A172 (cell line): ENCODE data around the gene MMP15. TPM values are rescaled to one million over a fixed set of nuclear protein-coding genes. Genes with fewer than 3 reads are reported as not detected.
A peak's percentile ranks its signal among the peaks of the same experiment; 100 is the strongest.

Experiments
- DNase-seq: peaks from one replicate; pipeline ENCODE4 v3.0.0-alpha.2; 2015; ENCODE audit warnings: low spot score
- total RNA-seq: library from RNA; depleted of rRNA; stranded (reverse); fragments of >200 nt; shearing (Covaris generic); gene quantifications from 2 replicates; pipeline ENCODE4 v1.2.3, GENCODE V29; 2014

Gene MMP15
- total RNA-seq, 1 experiment from 2014 or later, result 6.4 TPM

DNA sequence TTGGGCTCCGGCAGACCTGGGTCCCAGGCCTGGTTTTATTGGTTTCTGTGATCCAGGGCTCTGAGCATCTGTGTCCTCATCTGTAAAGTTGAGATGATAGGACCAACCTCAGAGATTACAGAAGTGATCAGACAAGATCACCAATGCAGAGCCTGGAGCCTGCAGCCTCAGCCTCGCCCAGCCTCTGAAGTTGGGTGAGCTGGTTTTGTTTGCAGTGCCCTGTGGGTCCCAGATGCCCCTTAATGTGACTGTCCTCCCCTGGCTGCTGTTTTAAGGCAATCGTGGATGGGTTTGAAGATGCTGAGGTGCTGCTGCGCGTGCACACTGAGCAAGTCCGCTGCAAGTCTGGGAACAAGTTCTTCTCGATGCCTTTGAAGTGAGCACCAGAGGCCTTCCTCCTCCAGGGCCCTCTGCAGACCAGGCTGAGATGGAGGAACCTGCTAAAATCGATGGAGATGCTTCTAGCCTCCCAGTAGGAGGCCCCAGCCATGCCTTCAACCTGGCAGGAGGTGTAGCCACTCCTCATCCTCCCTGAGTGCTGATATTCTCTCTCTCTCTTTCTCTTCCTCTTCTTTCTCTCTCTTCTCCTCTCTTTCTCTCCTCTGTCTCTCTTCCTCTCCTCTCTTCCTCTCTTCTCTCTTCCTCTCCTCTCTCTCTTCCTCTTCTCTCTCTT is 5.6 kb upstream of the MMP15 start:
- DNase-seq, result no peak

DNA sequence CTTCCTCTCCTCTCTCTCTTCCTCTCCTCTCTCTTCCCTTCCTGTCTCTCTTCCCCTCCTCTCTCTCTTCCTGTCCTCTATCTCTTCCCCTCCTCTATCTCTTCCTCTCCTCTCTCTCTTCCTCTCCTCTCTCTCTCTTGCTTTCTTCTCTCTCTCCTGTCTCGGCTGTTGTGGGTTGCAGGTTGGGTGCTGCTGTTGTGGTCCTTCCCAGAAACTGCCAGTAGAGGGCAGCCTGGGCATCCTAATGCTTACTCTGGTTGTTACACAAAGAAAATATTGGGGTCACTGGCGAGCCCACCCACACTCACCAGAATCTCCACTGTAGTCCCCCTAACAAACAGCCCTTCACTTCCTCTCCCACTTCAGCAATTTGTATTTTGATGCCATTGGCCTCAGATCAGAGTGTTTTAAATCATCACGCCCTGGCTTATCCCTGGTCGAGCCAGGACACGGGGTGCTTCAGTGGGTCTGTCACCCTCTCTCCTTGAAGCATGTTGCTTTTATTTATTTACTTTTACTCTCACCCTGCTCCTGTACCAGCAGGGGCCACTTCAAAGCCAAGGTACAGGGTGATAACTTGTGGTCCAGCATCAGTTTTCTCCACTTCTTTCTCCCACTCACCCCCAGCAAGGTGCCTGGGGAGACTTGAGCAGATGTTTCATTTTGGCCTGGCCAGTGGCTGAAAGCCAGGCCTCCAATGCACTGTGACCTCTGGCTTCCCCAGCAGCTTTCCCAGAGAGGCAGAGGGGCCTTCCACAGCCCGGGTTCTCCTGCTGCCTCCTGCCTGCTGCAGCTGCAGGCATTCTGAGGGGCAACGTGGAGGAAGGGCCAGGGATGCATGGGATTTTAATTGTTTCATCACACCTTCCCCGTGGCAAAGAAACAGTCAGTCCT is 4.7 kb upstream of the MMP15 start:
- peak; percentile 43 for DNase-seq

DNA sequence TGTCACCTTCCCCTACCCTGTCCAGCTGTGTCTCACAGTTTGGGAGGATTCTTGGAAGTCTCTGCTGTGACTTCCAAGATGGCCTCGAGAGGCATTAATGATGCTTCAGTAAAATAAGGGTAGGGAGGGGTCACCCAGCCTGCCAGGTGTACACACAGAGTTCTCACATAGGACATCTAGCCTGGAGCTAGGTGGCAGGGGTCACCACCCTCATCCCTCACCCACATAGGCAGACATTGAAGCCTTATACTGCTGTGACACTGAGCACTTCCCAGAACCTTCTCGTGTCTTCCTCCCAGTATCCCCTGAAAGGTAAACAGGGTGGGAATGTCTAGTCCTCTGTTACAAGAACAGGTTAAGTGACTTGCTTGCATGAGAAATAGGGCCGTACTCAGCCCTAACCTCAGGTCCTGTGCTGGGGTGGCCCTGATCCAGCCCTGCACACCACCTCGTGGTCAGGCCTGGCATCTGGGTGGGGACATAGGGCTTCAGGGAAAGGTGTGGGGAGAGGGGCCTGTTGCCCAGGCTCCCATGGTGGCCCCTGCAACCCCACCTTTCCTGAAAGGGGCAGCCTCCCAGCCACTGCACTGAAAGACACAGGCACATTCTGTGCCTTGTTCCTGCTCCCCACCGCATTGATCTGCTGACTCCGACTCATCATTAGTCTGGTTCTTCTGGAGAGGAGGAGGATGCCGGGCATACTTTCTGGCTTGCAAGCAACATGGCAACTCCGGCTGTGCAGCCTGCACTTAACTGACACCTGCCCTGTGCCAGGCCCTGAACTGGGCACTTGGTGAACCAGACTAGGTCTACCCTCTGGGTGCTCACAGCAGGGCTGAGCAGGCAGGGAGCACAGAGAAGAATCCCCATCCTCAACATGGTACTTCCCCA is 3.6 kb upstream of the MMP15 start:
- DNase-seq, result peak; percentile 36

DNA sequence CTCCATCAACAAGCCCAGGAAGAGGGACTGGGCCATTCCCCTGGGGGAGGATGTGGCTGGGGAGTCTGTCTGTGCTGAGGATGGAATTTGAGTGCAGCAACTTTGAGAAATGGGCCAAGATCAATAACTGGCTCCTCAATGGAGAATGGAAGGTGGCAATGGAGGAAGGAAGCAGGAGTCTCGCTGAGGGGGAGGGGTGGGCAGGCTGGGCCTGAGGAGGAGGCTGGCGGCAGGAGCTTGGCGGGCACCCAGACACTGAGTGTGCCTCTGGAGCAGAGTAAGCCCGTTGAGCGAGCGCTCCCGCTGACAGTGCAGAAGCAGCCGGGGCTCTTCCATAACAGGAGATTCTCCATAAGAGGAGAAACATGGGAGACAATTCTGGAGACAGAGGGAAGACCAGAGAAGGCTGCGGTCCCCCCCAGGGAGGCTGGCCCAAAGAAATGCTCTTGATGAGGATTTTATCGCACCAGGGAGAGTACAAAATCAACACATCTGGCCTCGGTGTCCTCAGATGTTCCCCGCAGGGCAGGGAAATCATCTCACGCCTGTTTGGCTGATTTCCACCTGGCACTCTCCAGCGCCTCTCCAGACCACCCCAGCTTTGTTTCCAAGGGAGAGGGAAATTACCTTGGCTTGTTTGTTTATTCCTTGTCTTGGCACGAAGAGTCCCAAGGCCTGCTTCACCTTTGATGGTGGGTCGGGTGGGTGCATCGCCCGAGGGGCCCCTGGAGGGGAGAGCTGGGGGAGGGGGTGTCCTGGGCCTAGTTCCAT is 2.8 kb upstream of the MMP15 start:
- peak; percentile 58 for DNase-seq

DNA sequence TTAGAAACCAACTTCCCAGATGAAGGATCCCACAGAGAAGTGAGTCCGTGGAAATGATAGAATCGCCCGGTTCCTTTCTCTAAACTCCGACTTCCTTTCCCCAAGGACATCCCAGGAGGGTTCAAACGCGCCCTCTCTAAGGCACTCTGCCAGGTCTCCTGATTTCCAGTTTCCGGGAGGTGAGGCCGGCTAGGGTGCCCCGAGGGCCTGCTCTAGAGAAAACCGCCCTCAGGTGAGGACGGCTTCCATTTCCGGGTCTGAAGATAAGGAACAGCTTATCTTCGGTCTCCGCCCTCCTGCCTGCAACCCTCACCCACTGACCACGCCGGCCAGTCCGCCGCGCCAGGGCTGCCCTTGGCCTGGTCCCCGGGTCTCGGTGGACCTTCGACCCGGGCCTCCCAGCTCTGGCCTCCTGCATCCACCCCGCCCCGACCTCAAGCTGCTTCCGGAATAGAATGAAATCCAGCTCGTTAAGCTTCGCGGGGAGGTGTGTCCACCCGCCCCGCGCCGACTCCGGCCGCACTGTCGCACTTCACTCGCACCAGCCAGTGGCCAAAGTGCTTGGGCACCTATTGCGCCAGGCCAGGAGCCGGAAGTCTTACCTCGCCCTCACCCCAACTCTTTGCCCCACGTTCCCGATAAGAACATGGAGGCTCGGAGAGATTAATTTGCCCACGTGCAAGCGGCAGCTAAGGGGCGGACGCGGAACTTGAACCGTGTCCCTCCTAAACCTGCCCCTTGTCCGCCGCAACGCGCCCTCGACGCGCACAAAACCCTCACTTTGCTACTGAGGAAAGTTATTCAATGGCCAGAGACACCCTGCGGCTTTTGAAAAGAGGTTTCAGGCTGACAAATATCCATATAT is 836 bp upstream of the MMP15 start:
- no peak for DNase-seq

DNA sequence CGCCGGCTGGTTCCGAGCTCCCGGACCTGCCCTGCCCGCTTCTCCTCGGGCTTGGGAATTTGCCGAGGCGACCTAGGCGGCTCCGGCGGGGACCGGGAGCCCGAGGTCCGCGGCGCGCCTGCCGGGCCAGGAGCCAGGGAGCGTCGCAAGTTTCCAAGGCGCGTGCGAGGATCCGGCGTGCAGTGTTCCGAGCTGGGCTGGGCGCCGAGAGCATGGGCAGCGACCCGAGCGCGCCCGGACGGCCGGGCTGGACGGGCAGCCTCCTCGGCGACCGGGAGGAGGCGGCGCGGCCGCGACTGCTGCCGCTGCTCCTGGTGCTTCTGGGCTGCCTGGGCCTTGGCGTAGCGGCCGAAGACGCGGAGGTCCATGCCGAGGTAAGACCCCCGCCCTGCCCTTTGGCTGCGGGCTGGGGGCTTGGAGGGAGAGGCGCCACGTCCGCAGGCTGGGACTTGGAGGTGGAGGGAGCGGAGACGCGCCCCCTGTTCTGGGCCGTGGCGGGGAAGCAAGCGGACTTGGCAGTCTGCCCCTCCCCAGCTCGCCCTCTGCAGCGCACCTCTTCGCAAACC is 668 bp downstream of the MMP15 start:
- DNase-seq, result no peak

DNA sequence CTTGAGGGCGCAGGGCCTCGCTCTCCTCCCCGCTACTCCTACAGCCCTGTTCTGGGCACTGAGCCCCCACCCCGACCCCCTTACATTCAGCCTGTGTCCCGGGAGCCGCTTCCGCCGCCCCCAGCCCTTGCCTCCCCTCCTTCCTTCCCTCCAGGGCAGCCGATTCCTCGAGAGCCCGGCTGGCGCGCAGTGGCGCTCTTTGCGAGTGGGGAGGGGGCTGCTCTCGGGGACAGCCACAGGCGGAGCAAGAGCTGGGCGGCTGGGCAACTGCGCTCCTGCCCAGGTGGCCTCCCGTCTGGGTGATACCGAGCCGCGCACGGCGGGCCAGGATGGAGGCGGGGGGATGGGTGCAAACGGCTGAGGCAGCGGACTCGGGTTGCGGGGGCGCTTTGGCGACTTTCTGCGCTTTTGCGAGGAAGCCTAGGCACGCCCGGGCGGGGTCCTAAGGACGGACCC is 1.2 kb downstream of the MMP15 start:
- DNase-seq, result no peak

DNA sequence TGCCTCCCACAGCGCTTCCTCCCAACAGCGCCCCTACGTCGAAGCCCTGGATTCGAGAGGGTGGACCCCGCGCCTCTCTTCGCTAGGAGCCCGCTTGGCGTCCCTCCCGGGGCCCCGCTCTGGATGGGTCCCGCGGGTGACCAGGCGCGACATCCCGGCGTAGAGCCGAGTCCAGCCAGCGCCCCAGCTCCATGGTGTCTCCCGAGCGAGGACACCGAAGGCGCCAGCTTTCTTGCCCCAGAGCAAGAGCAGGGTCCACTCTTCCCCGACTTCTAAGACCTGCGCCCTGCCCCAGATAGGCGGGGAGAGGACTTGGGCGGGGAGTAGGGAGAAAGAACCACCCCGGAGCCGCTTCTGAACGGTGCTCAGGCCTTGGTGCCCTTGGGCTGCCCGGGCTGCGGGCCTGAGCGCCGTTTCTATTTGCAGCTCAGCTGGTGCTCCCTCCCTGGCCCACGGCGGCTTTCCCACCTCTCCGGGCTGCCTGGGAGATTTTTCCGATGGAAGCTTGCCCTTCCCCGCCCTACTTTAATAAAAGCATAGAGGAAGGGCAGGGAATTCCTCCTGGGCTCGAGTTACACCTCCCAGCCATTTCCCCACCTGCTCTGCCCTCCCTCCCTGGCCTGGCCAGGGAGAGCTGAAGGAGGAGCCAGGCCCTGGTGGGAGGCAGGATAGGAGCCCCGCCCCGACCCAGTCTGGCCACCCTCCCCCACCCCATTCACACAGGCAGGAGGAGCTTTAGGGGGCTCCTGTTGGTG is 1.8 kb downstream of the MMP15 start:
- DNase-seq, result no peak

DNA sequence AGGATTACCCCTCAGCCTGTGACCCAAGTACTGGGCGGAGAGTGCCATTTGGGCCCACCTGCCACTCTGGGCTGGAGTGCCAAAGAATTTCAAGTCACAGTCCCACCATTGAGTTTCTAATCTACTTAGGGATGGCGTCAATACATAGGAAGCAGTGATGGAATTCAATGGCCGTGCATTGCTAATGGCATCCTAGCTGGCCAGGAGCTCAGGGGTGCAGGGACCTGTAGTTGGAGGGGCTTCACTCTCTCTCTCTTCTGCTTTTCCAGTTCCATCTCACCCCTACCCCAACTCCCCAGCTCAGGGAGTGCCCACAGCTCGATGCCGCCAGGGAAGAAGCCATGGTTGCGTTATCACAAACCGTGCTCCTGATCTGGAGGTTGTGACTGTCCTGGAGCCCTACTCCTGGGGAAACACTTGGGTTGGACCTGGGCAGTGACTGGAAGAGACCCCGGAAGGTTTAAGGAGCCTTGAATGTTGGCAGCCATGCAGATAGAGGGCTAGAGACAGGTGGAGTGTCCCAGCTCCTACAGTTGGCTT is 2.4 kb downstream of the MMP15 start:
- DNase-seq, result no peak

DNA sequence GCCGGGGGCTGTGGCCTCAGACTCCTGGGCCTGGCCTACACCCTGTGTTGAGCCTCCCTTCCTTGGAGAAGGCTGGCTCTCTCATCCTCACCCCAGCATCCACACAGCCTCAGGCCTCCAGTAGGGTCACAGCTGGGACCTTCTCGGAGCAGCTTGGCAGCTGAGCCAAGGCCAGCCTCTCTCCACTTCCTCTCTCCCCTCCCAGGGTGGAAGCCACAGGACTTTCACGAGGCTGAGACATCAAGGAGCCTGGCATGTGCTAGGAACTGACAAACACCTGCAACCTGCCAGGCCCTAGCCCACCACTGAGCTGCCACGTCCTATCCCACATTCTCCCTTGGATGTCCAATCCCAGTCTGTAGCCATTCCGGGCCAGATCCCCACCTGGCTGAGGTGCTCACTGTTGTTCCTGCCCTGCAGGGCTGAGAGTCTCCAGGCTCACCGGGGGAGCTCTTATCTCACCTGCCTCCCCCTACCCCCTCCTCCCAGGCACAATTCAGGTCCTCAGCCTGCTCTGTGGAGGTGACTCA is 3.1 kb downstream of the MMP15 start:
- DNase-seq, result no peak

DNA sequence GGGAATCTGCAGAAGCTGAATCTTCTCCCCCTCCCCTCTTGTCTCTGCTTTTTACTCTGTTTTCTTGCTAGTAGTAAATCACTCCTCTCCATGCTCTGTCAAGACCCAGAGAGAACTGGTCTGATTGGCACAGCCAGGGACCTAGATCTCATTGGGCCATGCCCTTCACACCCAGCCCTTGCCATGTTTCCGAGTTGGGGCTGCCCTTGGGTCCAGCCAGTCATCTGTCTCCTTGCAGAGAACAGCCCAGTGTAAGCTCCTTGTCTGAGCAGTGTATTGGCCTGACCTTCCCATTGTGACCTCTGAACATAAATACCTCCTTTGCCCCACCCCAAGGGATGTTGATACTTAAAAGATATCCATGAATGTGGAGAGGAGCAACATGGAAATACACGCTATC is 3.9 kb downstream of the MMP15 start:
- no peak for DNase-seq

DNA sequence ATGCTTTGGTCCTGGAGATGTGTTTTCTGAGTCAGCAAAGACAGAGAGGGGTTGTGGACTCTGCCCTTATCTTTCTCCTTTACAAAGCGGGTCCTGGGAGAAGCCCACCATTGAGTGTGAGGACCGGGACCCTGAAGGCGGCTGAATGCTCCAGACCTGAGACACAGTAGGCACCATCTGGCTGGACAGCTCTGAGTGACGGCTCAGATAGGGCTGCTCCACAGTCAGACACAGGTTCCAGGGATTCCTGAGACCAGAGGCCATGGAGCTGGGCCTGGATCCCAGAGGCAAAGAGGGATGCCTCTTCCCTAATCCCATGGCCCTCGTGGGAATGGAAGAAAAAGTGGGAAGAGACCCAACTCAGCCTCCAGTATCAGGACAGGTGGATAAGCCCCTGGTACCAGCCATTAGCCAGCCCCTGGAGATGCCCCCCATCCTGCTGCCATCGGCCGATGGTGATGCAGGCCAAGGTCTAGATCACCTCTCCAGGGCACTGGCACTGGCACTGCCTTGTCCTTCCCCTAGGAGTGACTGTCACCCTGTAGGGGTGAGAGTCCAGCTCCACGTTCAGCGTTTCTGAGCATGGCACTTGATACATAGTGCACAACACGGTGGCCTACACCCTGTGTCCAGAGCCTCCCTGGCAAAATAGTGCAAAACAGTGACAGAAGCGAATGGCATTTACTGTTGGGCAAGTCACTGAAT is 4.7 kb downstream of the MMP15 start:
- DNase-seq, result no peak

DNA sequence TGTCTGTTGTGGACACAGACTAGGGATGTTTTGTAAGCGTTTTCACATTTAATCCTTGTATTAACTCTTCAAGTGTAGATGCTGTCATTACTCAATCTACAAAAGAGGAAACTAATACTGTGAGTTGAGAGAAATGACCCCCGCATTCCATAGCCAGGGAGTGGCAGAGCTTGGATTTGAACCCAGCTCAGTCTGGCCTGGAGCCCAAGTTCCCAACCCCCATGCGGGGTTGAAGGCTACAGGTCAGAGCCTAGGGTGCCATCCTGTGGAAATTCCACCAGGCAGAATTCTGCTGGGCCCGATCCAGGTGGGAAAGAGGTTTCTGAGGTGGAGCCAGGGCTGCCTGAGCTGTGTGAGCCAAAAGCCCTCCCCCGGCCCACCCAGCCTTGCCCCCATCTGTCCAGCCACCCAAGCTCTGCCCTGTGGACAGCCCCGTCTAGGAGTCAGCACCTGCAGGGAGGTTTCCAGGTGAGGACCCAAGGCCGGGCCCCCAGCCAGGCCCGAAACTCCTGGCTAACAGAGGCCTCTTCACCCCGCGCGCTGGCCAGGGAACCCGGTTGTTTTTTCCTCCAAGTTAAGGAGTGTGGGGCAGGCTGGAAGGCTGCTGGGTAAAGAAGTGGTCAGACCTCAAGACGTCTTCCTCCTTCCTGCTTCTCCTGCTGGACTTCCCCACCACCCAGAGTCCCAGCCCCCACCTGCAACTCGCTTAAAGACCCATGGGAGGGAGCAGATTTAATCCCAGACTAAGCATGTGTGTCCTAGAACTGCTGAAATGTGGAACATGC is 5.7 kb downstream of the MMP15 start:
- DNase-seq, result no peak

DNA sequence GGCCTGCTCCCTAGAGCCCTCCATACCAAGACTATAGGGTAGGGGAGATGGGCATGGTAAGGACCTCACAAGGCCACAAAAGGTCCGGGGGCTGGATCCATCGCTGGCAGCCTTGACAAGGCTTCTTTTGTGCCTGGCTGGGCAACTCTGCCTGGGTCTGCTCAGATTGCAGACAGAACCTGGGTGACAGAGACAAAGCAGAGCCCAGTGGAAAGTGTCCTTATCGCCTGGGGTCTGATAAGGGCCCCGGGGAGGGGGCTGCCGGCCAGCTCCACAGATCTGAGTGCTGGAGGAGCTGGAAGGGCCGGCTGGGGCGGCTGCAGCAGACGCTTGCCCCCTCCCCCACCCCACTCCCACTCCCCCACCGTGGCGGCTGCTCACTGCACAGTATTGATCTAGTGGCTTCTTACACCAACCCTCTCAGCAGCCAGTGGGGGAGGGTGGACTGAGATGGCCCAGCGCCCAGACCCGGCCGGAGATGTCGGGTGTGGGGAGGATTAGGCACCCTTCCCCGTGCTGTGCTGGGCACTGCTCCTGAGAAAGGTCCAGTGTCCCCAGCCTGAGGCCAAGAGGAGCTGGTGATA is 7.2 kb downstream of the MMP15 start:
- no peak for DNase-seq

DNA sequence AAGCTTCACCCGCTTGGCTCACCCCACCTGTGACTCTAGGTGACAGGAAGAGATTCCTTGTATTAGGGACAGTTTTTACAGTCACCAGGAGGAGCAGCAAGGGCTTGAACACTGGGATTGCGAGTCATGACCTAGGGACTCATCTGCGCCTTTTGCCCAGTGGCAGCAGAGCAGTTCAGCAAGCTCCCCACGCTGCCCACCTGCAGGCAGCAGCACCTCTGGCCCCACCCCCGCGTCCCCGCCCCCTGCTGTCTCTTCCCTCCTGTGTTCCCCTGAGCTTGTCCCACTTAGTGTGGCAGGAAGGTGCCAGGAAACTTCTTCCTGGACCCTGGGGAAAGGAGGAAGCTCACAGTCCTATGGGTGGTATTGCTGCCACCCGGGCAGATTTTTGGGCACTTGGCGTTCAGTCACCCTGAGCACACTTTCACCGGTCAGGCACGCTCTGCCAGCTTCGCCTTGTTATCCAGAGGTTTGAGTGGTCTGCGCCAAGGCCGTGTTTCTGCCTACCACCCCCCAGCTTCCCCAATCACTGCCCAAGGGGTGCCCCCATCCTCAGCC is 8.7 kb downstream of the MMP15 start:
- DNase-seq, result no peak

DNA sequence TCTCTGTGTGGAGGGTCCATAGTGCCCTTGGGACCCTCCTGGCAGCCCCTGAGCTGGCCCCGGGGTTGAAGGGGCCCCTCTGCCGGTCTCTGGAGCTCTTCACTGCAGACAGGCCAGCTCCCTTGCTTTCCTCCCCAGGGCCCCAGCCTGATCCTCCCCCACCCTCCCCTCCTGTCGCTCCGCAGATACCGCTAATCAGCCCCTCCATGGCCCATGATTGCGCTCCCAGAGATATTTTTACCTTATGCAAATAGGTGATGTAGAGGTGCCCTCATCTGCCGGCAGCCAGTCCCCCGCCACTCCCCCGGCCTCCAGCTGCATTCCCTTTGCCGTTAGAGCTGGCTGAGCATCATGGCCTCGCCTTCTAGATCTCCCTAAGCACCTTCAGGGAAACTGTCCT is 9.2 kb downstream of the MMP15 start:
- DNase-seq, result no peak
